ENCODE measurements around the gene MAP3K5. TPM values are rescaled to one million over a fixed set of nuclear protein-coding genes. Genes with fewer than 3 reads are reported as not detected.

MAP3K5 gene
- total RNA-seq, 1 donor from 2014 or later = 6.3 TPM

DNA sequence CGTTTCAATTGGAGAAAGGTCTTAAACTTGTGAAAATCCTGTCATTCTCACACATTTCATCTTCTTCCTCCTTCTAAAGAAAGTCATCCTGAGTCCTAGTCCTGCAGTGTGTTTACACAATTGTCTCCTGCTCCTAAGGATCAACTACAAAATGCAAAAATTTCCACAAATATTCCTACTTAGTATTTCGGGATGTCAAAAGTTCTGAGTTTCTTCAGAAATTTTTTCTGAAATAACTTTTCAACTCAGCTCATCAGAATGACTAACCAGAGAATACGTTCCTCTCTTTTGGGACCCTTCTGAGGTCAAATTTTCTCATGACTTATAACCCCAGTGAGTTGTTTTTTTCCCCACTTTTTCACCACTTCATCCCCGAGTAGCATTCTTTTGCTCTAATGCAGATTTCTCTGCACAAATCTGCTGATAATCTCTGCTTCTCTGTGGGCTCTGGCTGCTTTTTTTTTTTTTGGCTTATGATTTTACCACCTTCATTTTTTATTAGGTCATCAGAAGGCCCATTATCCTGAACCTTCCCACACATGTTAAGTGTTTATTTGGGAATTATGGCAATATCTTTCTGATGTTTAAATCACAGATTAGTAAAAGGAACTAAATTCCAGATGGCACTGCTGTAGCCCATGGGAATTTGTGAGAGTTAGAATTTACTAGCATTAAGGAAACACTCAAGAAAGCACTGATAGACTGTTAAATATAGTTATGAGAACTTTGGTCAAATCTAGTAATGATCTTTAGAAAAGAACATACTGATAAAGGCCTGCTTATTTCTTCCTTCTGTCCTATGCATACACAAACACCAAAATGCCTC is 41.4 kb downstream of the MAP3K5 start:
- no peak for DNase-seq (ENCODE audit: low spot score)
- ATAC-seq = no peak

- no peak for ATAC-seq
- DNase-seq (ENCODE audit: low spot score) = no peak
Measured at GRCh38 chr6:136749359-136749997, 42.8 kb downstream of the MAP3K5 start.

DNA sequence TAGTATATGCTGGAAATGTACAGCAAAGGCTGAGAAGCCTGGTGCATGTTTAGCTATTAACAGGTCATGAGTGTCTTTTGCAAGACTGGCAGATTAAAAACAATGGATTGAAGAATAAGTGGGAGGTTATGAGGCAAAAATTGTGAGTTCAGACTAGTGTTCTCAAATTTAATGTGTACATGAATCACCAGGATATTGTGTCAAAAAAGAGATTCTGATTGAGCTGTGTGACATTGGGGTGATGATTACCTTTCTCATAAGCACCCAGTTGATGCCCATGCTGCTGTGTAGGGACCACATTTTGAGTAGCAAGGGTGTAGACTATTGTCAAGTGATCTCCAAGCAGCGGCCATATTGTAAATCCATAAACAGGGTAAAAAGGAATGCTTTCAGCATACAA is 44.8 kb downstream of the MAP3K5 start:
- no peak for ATAC-seq
- DNase-seq (ENCODE audit: low spot score) = no peak

DNA sequence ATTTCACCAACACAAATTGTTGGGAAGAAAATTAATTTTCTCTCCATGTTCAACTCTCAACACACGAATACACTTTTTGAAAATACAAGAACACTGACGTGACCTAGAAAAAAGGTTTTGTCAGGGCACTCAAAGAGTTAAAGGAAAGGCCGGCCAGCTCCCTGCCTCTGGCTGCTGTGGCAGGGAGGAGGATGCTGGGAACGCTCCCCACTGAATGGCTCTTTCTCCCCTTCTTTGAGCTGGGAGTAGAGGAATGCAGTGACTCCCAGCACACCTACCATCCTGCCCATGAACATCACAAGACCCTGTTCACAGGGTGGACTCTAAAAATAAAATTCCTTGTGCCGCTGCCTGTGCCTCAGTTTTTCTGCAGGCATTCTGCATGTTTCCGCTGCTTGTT is 47.0 kb downstream of the MAP3K5 start:
- ATAC-seq (no peak), DNase-seq (ENCODE audit: low spot score) (no peak)

DNA sequence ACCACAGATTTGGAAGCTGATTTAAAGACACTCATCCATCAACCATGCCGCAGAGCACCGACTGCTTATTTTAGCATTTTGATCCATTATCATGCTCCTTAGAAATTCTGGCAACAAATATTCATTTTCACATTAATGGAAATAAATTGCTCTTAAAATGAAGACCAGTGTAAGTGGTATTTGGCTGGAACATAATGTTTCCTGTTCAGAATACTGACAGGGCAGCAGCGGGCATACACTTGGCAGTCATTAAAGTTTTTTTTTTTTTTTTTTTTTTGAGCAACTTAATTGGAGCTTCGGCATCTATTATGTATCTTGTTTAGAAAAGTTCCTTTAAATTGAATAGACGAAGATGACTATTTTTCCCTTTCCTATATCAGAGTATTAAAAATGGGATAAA is 47.4 kb downstream of the MAP3K5 start:
- ATAC-seq (no peak), DNase-seq (ENCODE audit: low spot score) (no peak)

GRCh38 chr6:136742125-136742524 is 50.2 kb downstream of the MAP3K5 start:
- ATAC-seq (no peak), DNase-seq (ENCODE audit: low spot score) (no peak)

DNA sequence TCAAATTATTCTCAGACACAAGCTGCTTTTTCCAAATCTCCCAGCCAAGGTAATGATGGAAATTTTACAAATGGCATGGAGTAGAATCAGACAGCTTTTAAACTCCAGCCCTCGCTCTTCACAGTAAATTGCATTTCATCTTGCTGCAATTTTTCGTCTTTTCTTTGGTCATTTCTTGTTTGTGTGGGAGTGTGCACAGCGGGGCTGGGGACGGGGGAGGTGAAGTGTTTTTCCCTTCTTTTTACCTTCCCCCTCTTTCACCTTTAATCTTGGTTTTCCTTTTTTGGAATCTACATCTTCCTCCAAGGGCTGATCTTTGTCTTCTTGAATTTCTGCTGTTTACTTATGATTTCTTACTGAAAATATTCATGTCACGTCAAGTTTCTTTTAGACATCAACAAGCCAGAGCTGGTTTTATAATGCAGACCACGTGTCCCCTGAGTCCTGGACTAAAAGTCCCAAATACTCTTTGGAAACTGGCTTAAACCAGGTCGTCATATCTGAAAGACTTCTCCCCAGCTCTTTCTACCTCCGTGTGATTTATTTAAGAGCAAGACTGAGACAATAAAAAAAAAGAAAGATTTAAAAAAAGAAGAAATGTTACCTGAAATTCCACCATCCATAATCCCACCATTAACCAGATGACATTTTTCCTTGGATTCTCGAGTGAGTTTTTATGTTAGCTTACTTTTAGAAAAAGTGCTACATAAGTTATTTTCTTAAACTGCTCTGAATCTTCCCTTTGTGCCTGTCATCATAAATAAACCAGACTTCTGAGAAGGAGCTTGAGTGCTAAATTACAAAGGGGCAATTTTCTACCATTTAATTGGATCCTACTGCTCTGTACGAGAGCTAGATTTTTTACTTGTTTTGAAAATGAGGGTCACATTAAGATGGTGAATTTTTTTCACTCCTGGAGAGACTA is 52.0 kb downstream of the MAP3K5 start:
- ATAC-seq (no peak), DNase-seq (ENCODE audit: low spot score) (no peak)

DNA sequence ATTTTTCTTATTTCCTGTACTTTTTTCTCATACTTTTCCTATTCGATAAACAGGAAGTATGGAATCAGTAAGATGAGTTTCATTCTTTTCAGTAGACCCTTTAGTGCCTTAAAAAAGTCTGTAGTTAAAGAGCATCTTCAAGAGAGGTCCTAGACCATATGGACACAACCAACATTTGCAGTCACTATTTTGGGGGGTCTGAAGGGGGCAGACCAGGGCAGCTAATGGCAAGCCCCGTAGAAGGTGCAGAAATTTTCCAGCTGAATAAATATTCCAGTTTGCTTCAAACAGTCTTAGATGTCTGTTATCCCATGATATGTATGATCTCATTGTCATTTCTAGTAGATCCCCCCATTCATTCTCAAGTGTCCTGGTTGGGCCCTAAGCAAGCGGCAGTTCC is 52.8 kb downstream of the MAP3K5 start:
- ATAC-seq = no peak
- DNase-seq (ENCODE audit: low spot score) = no peak

- no peak for ATAC-seq
- no peak for DNase-seq (ENCODE audit: low spot score)
Measured at GRCh38 chr6:136739071-136739470, 53.2 kb downstream of the MAP3K5 start.

GRCh38 chr6:136738692-136739057 is 53.6 kb downstream of the MAP3K5 start:
- ATAC-seq (peak; percentile 67), DNase-seq (ENCODE audit: low spot score) (no peak)

GRCh38 chr6:136737871-136738691 is 54.2 kb downstream of the MAP3K5 start:
- DNase-seq (ENCODE audit: low spot score) = peak; percentile 74
- ATAC-seq = peak; percentile 95

DNA sequence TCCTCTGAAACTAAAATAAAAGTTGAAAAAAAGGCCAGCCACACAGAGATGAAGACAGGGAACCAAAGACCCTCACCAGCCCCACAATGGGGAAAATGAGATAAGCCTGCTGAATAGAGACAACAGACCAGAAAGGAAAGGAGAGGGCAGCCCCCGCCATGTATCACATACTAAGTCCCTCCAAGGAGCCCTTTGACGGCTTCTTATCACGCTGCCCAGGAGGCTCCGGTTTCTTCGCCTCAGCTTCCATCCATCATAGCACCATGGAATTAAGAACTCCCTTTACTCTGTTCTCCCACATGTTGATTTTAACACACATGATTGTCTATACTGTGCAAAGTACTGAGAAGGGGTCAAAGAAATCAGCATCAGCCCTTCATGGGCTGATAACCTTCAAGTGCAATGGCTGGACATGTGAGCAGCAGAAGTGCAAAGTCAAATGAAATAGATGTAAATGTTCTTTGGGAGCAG is 54.9 kb downstream of the MAP3K5 start:
- ATAC-seq = no peak

GRCh38 chr6:136736281-136736960 is 55.9 kb downstream of the MAP3K5 start:
- ATAC-seq = no peak

More for the DNA sequence above, 54.9 kb downstream of the MAP3K5 start:
- DNase-seq (ENCODE audit: low spot score) = no peak

DNA sequence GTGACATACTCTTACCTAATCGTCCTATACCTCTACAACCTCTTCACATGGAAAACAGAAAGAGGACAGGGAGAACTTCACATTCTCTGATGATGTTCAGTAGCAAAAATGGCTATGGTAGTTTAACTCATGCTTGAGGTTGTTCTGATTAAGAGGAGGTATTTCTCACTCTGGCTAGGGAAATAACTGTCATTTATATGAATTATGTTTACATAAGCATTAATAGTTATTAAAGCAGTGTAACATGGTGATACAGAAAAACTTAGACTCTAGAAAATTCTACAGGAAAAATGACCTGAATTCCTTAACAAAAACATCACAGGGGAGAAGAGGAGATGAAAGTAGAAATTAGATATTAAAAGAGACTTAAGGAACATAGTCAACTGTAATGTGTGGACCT is 57.3 kb downstream of the MAP3K5 start:
- DNase-seq (ENCODE audit: low spot score) (no peak), ATAC-seq (no peak)

More at GRCh38 chr6:136736281-136736960, 55.9 kb downstream of the MAP3K5 start:
- no peak for DNase-seq (ENCODE audit: low spot score)

- ATAC-seq (no peak), DNase-seq (ENCODE audit: low spot score) (no peak)
Measured at GRCh38 chr6:136732889-136733288, 59.4 kb downstream of the MAP3K5 start.

DNA sequence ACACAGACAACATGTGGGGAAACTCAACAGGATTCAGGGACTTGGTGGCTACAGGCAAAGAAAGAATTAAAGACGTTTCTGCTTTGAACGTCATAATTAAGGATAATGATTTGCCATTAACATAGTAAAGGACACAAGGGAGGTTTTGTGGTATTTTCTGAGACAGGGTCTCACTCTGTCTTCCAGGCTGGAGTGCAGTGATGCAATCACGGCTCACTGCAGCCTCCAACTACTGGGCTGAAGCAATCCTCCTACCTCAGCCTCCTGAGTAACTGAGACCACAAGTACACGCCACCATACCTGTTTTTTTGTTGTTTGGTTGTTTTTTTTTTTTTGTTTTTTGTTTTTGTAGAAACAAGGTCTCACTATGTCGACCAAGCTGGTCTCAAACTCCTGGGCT is 62.4 kb downstream of the MAP3K5 start:
- no peak for DNase-seq (ENCODE audit: low spot score)
- ATAC-seq = no peak

DNA sequence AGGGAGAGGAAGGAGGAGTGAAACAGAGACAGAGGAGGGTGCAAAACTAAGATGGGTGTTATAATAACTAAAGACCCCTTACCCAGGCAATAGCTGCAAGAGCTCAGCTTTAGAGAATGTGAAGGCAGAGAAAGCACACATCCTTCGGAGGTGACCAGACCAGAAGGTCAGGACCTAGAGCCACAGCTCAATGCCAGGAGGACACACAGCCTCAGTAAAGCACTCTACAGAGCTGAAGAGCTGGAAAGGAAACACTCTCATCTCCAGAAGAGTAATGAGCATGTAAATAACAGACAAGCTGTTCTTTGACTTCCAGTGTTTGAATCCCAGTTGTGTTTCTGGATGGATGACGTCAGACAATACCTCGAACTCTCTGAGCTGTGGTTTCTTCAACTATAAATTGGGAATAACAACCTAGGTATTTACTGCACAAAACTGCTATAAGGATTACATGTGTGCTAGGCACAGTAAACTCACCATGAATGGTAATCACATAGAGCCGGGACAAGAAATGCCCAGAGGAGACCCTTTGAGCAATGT is 63.2 kb downstream of the MAP3K5 start:
- no peak for DNase-seq (ENCODE audit: low spot score)
- ATAC-seq = no peak

DNA sequence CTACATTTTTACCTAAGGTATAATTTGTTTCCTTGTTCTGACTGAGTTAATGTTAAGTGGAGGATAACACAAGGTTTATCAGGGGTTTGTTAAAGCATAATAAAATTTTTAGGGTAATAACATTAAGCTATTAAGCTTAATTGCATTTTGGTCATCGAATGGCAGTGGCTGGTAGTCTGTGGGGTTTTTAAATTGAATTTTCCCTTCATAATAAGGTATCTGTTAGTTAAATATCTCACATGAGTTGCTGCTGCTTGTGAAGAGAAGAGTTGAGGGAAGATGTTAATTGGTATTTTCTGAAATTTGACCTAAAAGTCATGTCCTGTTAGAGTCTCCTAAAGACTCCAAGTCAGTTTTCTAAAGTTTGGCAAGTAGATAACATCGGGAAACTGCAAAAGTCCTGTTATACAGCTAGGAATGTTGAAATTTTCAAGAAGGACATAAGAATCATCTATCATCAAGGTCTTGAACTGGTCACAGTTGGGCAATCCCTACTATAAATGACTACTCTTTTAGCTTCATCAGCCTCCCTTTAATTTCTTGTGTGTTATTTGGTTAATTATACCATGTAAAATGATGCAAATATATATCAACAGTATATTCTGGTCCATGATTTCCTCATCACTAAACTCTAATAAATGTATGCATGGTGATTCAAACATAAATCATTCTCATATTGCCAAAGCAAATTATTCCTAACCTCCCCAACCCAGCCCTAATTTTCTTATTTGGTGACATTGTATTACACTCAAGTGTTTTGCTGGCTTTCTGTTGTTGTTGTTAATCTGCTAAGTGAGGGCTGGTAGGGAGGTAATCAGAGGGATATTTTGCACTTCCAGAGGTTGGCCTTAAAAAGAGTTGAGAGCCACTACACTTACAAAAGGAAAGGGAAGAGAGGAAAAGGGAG is 64.0 kb downstream of the MAP3K5 start:
- DNase-seq (ENCODE audit: low spot score) (no peak), ATAC-seq (no peak)

Measured in left lobe of liver (tissue), 2 donors.